GM19043 (cell line): ENCODE data around the gene MIPOL1.
"Not testable (repeated sequence)": the region's sequence is repeated elsewhere in the genome, so short reads cannot be mapped to it uniquely, and the experiment has no call there.

Source experiments
- ATAC-seq: cut with Tn5 transposase; IDR thresholded peaks from one replicate; pipeline ENCODE4 v1.9.1; 2021; ENCODE audit warnings: low read depth; ENCODE audit not compliant: unreplicated experiment

The MIPOL1 gene

DNA sequence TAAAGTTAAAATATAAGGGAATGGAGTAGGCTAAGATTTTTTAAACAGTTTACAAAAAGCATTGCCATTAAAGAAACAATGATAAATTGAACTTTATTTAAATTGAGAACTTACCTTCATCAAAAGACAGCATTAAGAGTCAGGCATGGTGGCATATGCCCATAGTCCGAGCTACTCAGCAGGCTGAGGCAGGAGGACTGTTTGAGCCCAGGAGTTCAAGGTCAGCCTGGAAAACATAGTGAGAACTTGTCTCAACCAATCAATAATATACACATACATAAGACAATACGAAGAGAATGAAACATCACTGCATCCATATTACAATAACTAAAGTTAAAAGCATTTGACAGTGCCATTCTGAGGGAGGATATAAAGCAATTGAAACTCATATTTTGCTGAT is 299.7 kb downstream of the MIPOL1 start:
- no peak for ATAC-seq

DNA sequence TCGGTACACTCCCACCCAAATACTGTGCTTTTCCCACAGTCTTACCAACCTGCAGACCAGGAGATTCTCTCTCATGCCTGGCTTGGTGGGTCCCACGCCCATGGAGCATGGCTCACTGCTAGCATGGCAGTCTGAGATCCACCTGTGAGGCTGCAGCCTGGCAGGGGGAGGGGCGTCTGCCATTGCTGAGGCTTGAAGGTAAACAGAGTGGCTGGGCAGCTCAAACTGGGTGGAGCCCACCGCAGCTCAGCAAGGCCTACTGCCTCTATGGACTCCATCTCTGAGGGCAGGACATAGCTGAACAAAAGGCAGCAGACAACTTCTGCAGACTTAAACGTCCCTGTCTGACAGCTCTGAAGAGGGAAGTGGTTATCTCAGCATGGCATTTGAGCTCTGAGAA is 304.1 kb downstream of the MIPOL1 start:
- no peak for ATAC-seq

DNA sequence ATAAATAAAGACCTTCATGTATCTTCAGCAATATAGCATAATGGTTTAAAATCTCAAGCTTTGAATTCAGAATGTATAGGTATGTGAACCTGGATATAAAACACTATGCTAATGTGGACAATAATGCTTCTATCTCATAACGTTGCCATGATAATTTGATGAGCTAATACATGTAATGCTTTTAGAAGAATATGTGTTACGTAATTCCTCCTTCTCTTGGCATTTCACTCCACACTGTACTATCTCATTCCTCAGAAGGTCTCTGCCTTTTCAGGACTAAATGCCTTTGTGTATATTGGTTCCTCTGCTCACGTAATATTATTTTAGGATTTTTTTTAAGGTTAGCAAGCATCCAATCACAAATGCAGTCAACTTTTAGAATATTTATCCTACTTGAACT is 310.8 kb downstream of the MIPOL1 start:
- no peak for ATAC-seq

DNA sequence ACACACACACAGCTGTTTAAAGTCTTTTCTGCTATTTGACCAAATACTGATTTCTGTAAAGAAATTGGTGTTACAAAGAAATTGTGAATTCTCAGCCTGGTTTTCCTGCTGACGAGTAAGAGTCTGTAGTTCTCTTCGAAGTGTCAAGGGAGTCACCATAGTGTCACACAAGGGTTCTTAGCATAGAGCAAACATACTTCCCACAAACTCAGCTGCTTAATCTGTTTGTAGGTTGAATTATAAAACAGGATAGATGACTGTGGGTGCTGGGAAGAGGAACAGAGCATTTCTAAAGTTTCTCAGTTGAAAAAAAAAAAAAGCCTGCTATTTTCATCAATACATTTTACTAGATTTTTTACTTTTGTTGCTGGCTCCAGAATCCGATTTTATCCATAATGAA is 314.4 kb downstream of the MIPOL1 start:
- no peak for ATAC-seq

DNA sequence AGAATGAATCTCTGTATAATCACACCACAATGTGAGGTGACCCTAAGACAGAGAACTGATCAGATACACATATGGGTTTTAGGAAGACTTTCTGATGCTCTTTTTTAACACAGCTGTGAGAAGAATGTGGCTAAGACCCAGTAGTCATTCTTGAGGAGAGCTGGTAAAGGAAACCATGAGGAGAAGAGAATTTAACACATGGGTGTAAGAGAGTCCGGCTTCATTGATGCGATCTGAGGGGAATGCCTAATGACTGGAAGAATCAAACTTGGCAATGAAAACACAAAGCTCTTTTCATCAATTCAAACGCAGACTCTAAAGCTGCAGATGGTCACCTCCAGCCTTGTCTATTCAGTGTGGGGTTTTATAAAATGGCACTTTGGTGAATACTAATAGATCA is 318.0 kb downstream of the MIPOL1 start:
- ATAC-seq = no peak

DNA sequence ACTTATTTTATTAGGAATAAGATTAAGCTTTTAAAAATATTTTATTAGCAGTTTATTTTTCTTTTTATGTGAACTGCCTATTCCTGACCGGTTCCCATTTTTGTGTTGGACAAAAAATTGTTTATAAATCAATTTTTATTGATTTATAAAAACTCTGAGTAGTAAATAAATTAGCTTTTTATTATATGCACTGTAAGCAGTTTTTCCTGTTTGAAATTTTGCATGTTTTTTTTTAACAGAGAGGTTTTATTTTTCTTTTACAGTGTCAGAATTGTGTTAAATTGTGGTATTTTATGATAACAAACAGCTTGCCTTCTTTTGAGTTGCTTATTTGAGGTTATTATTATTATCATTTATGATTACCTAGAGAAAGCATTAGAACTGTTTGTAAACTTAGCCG is 329.3 kb downstream of the MIPOL1 start:
- ATAC-seq = no peak

DNA sequence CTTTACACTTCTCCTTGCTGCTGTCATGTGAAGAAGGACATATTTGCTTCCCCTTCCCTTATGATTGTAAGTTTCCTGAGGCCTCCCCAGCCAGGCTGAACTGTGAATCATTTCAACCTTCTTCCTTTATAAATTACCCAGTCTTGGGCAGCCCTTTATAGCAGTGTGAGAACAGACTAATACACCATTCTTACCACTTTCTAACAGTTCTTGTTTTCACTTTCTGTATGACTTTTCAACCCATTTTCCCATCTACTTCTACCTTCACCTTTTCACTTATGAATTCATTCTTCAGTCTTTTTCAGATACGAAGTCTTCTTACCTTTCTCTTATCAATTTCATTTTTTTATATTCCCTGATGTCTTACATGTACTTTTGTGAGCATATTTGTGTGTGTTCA is 342.3 kb downstream of the MIPOL1 start:
- ATAC-seq = no peak

DNA sequence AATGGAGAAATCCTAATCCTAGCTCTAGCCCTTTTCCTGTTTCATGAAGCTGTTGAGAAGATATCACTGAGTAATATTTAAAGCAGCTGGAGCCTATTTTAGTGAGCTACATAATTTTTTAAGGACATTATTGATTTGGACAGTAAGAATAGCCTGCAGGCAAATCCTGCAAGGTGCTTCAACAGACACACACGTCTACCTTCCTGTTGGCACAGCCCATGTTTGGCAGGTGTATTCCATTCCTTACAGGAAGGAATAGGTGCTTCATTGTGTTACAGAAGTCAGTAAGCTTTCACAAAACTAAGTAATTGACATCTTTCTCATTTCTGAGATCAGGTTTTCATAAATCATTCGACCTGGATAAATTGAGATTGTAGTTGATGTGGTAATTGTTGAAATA is 346.7 kb downstream of the MIPOL1 start:
- no peak for ATAC-seq

DNA sequence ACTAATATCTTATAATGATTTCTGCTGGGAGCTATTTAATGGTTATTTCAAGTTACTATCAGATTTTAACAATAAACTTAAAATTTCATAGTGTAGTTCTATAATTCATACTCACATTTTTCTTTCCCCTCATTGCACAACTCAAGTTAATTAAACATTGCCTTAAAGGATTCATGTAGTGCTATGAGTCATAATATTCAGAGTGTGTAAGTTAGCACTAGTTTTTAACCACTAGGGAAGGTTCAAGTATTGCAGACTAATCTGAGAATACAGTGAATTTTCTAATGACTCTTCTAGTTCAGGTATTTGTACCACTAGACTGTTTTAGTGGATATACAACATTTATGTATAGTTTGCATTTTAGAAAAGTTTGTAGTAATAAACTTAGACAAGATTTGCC is 347.4 kb downstream of the MIPOL1 start:
- ATAC-seq = no peak

DNA sequence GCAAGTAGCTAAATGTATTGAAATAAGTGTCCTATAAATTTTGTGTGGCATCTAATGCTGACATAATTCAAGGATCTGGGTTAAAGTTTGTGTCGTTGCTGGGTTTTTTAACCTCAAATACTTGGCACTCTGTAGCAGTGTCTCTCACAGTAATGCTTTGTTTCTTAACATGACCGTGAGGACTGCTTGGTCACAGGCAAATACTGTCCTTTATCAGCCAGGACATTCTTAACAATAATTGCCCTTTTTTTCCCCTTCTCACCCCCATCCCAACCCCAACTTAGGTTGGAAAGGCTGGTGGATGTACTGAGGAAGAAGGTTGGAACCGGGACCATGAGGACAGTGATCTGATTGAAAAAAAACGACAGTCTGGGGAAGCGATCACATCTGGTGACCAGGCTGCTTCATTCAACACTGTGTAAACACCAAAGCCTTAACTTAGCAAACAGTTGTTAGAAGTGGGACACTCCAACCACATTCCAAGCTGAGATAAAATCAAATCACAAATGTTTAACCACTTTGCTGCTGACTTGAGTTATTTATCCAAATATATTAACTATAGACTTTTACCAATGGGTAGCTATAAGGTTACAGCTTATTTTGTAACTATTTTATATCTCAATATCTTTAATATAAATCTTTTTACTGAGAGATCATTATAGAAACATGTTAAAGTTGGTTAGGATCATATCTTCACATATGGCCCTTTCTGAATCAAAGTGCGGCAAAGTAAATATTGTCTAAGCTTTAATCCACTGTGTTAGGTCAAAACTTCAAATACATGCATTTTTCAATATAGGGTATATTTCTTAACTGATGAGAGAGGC is 349.1 kb downstream of the MIPOL1 start:
- ATAC-seq = no peak

DNA sequence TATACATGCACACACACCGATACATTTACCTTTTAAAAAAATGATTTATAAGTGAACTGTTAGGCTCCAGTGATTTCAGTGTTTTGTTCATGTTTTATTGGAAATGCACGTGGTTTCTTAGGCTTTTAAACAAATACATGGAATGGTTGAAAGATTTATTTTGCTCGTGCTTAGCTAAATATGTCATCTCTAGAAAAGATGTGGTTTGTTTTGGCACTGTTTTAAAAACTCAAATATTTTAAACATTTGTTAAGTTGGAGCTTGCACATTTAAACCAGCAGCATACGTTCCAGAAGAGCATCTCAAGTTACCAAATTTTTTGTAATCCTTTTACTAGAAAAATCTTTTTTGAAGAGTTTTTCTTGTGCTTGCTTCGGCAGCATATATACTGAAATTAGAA is 352.8 kb downstream of the MIPOL1 start:
- ATAC-seq = no peak

DNA sequence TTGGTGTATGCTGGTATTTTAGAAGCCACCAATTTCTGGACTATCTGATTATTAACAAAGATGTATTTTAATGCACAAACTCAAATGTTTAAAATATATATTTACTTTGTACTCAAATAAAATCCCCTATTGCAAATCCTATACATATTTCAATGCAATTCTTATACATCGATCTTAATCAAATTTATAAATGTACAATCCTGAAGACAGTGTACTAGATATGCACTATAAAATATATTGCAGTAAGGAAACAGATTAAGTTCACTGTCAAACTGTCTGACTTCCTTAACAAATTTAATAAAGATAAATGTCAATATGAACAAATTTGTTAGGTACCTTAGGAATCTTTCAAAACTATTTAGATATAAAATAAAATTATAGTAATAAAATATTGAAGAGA is 353.4 kb downstream of the MIPOL1 start:
- no peak for ATAC-seq

DNA sequence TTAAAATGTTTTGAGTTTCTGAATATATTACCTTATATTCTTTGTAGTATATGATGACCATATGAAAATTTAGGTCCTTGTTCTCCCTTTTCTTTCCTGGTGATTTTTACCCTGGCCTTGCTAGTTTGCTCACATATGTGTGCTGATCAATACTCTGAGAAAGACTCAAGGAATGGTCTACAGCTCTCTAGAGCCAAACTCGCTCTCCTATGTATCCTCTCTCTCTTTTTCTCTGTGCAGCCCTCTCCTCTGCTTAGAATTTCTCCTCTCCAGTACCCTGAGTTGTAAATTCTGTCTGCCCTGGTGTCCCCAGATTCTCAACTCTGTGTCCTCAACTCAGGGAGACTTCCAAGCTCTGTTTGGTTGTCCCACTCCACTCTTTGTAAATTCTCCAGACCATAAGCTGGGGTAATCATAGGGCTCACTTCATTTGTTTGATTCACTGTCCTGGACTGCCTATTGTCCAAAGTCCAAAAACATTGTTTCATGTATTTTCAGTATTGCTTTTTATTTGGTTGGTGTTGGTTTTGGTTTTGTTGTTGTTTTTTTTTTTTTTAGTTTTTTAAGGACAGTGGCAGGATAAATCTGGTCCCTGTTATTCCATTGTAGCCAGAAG is 356.3 kb downstream of the MIPOL1 start:
- no peak for ATAC-seq

DNA sequence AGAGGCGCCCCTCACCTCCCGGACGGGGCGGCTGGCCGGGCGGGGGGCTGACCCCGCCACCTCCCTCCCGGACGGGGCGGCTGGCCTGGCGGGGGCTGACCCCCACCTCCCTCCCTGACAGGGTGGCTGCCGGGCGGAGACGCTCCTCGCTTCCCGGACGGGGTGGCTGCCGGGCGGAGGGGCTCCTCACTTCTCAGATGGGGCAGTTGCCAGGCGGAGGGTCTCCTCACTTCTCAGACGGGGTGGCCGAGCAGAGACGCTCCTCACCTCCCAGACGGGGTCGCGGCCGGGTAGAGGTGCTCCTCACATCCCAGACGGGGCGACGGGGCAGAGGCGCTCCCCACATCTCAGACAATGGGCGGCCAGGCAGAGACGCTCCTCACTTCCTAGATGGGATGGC is 357.9 kb downstream of the MIPOL1 start:
- ATAC-seq = not testable (repeated sequence)

DNA sequence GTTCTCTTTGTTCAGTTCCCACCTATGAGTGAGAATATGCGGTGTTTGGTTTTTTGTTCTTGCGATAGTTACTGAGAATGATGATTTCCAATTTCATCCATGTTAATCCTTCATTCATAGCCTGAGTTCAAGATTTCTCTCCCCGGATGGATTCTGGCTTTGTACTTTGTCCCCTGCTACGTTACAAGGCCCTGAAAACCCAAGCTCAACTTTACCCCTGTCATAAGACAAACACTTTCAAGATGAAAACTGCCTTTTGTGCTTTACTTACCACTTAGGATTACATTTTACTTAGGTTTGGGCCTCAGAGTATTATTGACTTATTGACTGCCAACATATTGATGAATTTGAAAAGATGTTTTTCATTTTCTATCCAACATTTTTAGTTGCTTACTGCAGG is 361.0 kb downstream of the MIPOL1 start:
- ATAC-seq = no peak

DNA sequence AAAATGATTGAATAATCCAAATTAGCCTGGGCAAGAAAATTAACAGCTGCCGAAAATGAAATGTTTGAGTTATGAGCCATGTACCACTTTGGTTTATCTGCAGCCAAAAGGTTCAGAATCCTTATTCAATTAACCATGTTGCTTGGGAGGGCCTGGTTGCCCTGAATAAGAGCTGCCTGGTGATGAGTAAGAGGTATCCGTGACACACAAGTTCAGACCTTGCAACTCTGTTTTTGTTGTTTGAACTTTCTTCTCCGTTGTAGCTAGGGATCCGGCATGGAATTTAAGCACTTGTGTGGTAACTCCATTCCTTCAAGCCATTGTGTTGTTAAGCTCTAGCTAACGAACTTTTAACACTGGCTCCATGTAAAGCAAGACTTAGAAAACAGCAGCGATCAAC is 361.6 kb downstream of the MIPOL1 start:
- no peak for ATAC-seq

DNA sequence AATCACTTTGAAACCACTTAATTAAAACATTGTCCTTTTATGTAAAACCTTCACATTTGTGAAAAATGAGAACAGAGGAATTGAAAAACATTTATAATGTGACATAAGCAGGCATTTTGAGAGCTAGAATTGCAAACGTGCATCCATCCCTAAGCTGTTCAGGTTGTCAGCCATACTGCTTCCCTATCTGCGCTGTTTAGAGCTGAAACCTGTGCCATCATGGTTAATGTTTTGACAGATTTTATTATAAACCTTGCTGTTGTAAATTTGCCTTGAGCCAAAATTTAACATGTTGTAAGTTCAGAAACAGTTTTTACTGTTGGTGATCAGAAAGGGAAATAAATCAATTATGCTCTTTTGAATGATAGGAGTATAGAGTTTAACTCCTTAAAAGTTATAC is 365.5 kb downstream of the MIPOL1 start:
- no peak for ATAC-seq

DNA sequence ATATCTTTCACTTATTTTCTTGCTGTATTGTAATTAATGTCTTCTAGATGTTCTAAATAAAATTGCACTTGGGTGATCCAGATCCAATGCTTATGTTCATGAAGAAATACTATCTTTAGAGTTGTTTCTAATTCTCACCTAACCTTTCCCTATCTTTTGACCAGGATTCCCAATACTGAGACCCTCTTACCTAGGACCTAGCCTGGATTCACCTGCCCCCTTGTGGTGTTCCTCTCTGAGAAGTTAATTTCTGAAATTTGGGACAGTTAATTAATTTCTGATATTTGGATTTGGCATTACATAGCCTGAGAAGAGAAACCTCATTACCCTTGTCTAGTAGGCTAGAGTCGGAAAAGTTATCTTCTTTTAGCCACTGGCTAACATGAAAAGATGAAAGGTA is 367.8 kb downstream of the MIPOL1 start:
- no peak for ATAC-seq

DNA sequence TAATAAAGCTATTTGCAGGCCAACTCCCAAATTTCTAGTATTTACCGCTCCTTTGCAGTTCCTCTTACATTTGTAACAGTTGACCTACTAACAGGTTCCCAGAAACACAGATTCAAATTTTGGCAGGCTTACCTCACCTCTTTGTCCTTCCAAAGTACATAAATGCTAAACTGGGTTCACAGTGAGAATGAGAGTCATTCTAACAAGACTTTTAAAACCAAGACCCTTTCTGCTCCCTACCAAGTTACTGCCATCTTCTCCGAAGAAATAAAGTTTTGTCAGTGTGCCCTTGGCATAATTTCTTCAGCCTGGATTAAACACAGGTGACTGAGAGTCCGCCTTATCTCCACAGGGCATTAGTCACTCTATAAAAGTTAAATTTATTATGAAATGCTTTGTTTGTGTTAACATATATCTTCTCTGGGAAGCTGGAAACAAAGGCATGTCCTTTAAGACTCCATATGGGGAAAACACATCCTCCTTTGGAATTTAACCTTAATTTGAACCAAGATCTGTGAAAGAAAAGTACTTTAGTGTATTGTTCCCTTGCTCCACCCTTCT is 369.2 kb downstream of the MIPOL1 start:
- ATAC-seq = no peak

DNA sequence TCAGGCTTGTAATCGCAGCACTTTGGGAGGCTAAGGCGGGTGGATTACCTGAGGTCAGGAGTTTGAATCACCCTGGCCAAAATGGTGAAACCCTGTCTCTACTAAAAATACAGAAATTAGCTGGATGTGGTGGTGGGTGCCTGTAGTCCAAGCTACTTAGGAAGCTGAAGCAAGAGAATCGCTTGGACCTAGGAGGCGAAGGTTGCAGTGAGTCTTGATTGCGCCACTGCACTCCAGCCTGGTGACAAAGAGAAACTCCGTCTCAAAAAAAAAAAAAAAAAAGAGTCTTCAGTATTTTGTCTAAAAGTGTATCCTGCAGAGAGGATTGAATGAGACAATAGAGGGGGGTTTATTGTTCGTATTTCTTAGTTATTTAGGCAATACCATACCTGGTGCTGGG is 372.0 kb downstream of the MIPOL1 start:
- no peak for ATAC-seq

DNA sequence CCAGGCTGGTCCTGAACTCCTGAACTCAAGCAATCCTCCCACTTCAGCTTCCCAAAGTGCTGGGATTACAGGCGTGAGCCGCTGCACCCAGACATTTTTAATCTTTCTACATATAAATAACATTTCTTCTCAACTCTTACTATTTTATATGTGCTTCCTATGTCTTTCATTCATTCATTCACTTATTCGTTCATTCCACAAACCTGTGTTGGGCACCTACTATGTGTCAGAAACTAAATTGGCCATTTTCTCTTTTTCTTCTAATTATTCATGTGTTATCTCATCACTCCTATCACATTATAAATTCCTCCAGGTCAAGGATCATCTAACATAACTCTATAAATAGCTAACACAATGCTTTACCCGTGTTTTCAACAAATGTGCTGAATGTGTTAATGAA is 373.7 kb downstream of the MIPOL1 start:
- no peak for ATAC-seq

DNA sequence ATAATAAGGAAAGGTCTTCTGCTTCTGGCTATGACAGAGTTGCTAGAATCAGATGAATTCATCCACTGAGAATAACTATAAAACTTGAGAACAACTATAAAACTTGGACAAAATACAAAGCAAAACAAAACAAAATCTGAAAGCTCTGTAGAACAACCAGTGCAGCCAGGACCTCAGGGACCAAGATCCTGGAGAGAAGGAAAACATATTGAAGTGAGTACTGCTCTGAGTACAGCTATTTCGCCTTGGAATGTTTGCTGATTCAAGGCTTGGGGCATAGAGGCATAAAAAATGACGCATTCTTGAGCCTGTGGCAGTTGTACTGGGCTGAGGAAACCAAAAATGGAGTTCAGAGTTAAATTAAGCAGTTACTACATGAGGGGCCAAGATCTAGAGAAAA is 375.6 kb downstream of the MIPOL1 start:
- ATAC-seq = no peak
